Measurements from ENCODE around the gene BCAS3. TPM values are rescaled to one million over a fixed set of nuclear protein-coding genes. Genes with fewer than 3 reads are reported as not detected.

BCAS3 gene
- total RNA-seq, 2 donors from 2014 or later, result 28.0 to 37.7 TPM

GRCh38 chr17:61362852-61363600 is 685.4 kb downstream of the BCAS3 start:
- H3K27me3 Mint-ChIP-seq (ENCODE audit: insufficient read depth), result peaks cover 25% of the 10 kb centered on the region
- H3K4me1 Mint-ChIP-seq, result peaks cover 48% of the 10 kb centered on the region
- DNase-seq, result no peak
- H3K36me3 Mint-ChIP-seq (ENCODE audit: low read depth), result no peaks in the 10 kb centered on the region
- H3K36me3 ChIP-seq (ENCODE audit: control insufficient read depth, insufficient read depth, low read length), result no peaks in the 10 kb centered on the region
- H3K9ac ChIP-seq (ENCODE audit: extremely low read depth, low read length, poor library complexity, severe bottlenecking), result no peak overlapping the region
- H3K9me3 Mint-ChIP-seq, result no peaks in the 10 kb centered on the region
- H3K9me3 ChIP-seq (ENCODE audit: control insufficient read depth, low read length), result no peaks in the 10 kb centered on the region
- no peak overlapping the region for H3K27ac Mint-ChIP-seq
- H3K27ac ChIP-seq (ENCODE audit: low read depth, low read length), result no peak overlapping the region
- 94 to 97% methylated on average over 8 to 9 of the region's 9 CpGs for WGBS, 2 experiments (ENCODE audit: insufficient coverage in 1 of 2, insufficient read length in 1 of 2)
- no peak for TF ChIP-seq CTCF (conservative IDR thresholded peaks at IDR 0.05)
- H3K4me3 ChIP-seq (ENCODE audit: low read length), result no peak overlapping the region
- peaks cover 4% of the 10 kb centered on the region for H3K4me1 ChIP-seq (ENCODE audit: control insufficient read depth, insufficient read depth, low read length)
- H3K27me3 ChIP-seq (ENCODE audit: control insufficient read depth, insufficient read depth, low read length, poor library complexity, severe bottlenecking), result peaks cover 16% of the 10 kb centered on the region
- no peak overlapping the region for H3K4me3 Mint-ChIP-seq

GRCh38 chr17:61363601-61364462 is 686.2 kb downstream of the BCAS3 start:
- H3K27ac Mint-ChIP-seq, result no peak overlapping the region
- no peak for TF ChIP-seq CTCF (conservative IDR thresholded peaks at IDR 0.05)
- no peak overlapping the region for H3K4me3 Mint-ChIP-seq
- no peak overlapping the region for H3K4me3 ChIP-seq (ENCODE audit: low read length)
- H3K36me3 Mint-ChIP-seq (ENCODE audit: low read depth), result no peaks in the 10 kb centered on the region
- H3K27me3 Mint-ChIP-seq (ENCODE audit: insufficient read depth), result peaks cover 33% of the 10 kb centered on the region
- no peak for DNase-seq
- no peak overlapping the region for H3K27ac ChIP-seq (ENCODE audit: low read depth, low read length)
- no peaks in the 10 kb centered on the region for H3K9me3 ChIP-seq (ENCODE audit: control insufficient read depth, low read length)
- no peaks in the 10 kb centered on the region for H3K36me3 ChIP-seq (ENCODE audit: control insufficient read depth, insufficient read depth, low read length)
- H3K9ac ChIP-seq (ENCODE audit: extremely low read depth, low read length, poor library complexity, severe bottlenecking), result no peak overlapping the region
- peaks cover 6% of the 10 kb centered on the region for H3K4me1 ChIP-seq (ENCODE audit: control insufficient read depth, insufficient read depth, low read length)
- H3K27me3 ChIP-seq (ENCODE audit: control insufficient read depth, insufficient read depth, low read length, poor library complexity, severe bottlenecking), result peaks cover 16% of the 10 kb centered on the region
- peaks cover 47% of the 10 kb centered on the region for H3K4me1 Mint-ChIP-seq
- 89 to 94% methylated on average over 5 to 13 of the region's 13 CpGs for WGBS, 2 experiments (ENCODE audit: insufficient coverage in 1 of 2, insufficient read length in 1 of 2)
- no peaks in the 10 kb centered on the region for H3K9me3 Mint-ChIP-seq

- Histone ChIP-seq H3K9ac (ENCODE audit: extremely low read depth, low read length, poor library complexity, severe bottlenecking) (no peak overlapping the region), H3K9me3 (ENCODE audit: control insufficient read depth, low read length) (no peaks in the 10 kb centered on the region), H3K27ac (ENCODE audit: low read depth, low read length) (no peak overlapping the region), H3K4me1 (ENCODE audit: control insufficient read depth, insufficient read depth, low read length) (peaks cover 7% of the 10 kb centered on the region), H3K36me3 (ENCODE audit: control insufficient read depth, insufficient read depth, low read length) (no peaks in the 10 kb centered on the region), H3K4me3 (ENCODE audit: low read length) (no peak overlapping the region), H3K27me3 (ENCODE audit: control insufficient read depth, insufficient read depth, low read length, poor library complexity, severe bottlenecking) (peaks cover 16% of the 10 kb centered on the region)
- peaks cover 39% of the 10 kb centered on the region for H3K27me3 Mint-ChIP-seq (ENCODE audit: insufficient read depth)
- H3K4me1 Mint-ChIP-seq, result peaks cover 48% of the 10 kb centered on the region
- no peaks in the 10 kb centered on the region for H3K9me3 Mint-ChIP-seq
- TF ChIP-seq CTCF (conservative IDR thresholded peaks at IDR 0.05), result no peak
- H3K4me3 Mint-ChIP-seq, result no peak overlapping the region
- DNase-seq, result no peak
- WGBS, 2 experiments (ENCODE audit: insufficient coverage in 1 of 2, insufficient read length in 1 of 2), result 96 to 100% methylated on average over 2 to 3 of the region's 3 CpGs
- no peak overlapping the region for H3K27ac Mint-ChIP-seq
- H3K36me3 Mint-ChIP-seq (ENCODE audit: low read depth), result no peaks in the 10 kb centered on the region
These were observed 686.8 kb downstream of the BCAS3 start for GRCh38 chr17:61364463-61364846.
